Measurements from ENCODE around the gene ZNF304. TPM values are rescaled to one million over a fixed set of nuclear protein-coding genes. Genes with fewer than 3 reads are reported as not detected.

Gene ZNF304
- polyA plus RNA-seq, 3 donors = 0.96 to 2.9 (median 1.0) TPM

GRCh38 chr19:57314146-57314545 lies 36.9 kb upstream of the ZNF304 start:
- Histone ChIP-seq H3K9ac (ENCODE audit: insufficient read depth, low read length, poor library complexity, severe bottlenecking) (no peak overlapping the region), H3K79me2 (ENCODE audit: insufficient read depth, low read length) (no peaks in the 10 kb centered on the region), H3K4me3 (replicated peaks in 1 of 3; ENCODE audit: low read depth in 2 of 3, low read length in 3 of 3) (no peak overlapping the region), H3K27ac (ENCODE audit: low read depth in 1 of 2, low read length in 2 of 2) (no peak overlapping the region), H3K4me1 (ENCODE audit: control insufficient read depth in 1 of 2, insufficient read depth in 2 of 2, low read length in 2 of 2) (no peaks in the 10 kb centered on the region), H2AFZ (ENCODE audit: insufficient read depth, low read depth, low read length, poor library complexity, severe bottlenecking) (no peak overlapping the region), H3K9me3 (replicated peaks in 1 of 2; ENCODE audit: control insufficient read depth in 1 of 2, insufficient read depth in 1 of 2, low read length in 2 of 2) (peaks cover 7 to 9% of the 10 kb centered on the region in 2 donors), H3K27me3 (ENCODE audit: control insufficient read depth in 2 of 2, insufficient read depth in 2 of 2, low read length in 2 of 2) (peaks cover 27 to 40% of the 10 kb centered on the region in 2 donors), H3K36me3 (replicated peaks in 1 of 2; ENCODE audit: control insufficient read depth in 1 of 2, insufficient read depth in 2 of 2, low read length in 2 of 2) (no peaks in the 10 kb centered on the region), H4K20me1 (ENCODE audit: insufficient read depth, low read length) (no peaks in the 10 kb centered on the region), H3K4me2 (replicated peaks; ENCODE audit: extremely low read depth, low read length, poor library complexity, severe bottlenecking) (no peak overlapping the region)
- Mint-ChIP-seq H3K36me3 (no peaks in the 10 kb centered on the region), H3K27ac (no peak overlapping the region), H3K9me3 (peaks cover 14 to 36% (median 25%) of the 10 kb centered on the region in 7 donors), H3K27me3 (ENCODE audit: low read depth in 3 of 3) (peaks cover 29 to 57% (median 45%) of the 10 kb centered on the region in 3 donors), H3K4me1 (no peaks in the 10 kb centered on the region), H3K4me3 (peak overlapping the region in 1 of 2 donors; percentile 72)
- TF ChIP-seq CTCF (IDR thresholded peaks at IDR 0.05) = no peak
- intact Hi-C loops (cut with micrococcal nuclease) = no loop called here
- no peak for DNase-seq
- 67% methylated on average over 1 of the region's 4 CpGs for WGBS (ENCODE audit: insufficient coverage)

GRCh38 chr19:57317503-57317902 lies 33.6 kb upstream of the ZNF304 start:
- Histone ChIP-seq H2AFZ (ENCODE audit: insufficient read depth, low read depth, low read length, poor library complexity, severe bottlenecking) (peak overlapping the region; percentile 35), H3K27me3 (ENCODE audit: control insufficient read depth in 2 of 2, insufficient read depth in 2 of 2, low read length in 2 of 2) (peaks cover 27 to 40% of the 10 kb centered on the region in 2 donors), H3K36me3 (replicated peaks in 1 of 2; ENCODE audit: control insufficient read depth in 1 of 2, insufficient read depth in 2 of 2, low read length in 2 of 2) (no peaks in the 10 kb centered on the region), H3K9me3 (replicated peaks in 1 of 2; ENCODE audit: control insufficient read depth in 1 of 2, insufficient read depth in 1 of 2, low read length in 2 of 2) (peaks cover 7 to 9% of the 10 kb centered on the region in 2 donors), H3K79me2 (ENCODE audit: insufficient read depth, low read length) (peaks cover 21% of the 10 kb centered on the region), H3K4me2 (replicated peaks; ENCODE audit: extremely low read depth, low read length, poor library complexity, severe bottlenecking) (no peak overlapping the region), H3K27ac (ENCODE audit: low read depth in 1 of 2, low read length in 2 of 2) (no peak overlapping the region), H4K20me1 (ENCODE audit: insufficient read depth, low read length) (no peaks in the 10 kb centered on the region), H3K9ac (ENCODE audit: insufficient read depth, low read length, poor library complexity, severe bottlenecking) (no peak overlapping the region), H3K4me3 (replicated peaks in 1 of 3; ENCODE audit: low read depth in 2 of 3, low read length in 3 of 3) (no peak overlapping the region), H3K4me1 (ENCODE audit: control insufficient read depth in 1 of 2, insufficient read depth in 2 of 2, low read length in 2 of 2) (peaks cover 15 to 16% of the 10 kb centered on the region in 2 donors)
- peaks cover 29 to 55% (median 43%) of the 10 kb centered on the region in 3 donors for H3K27me3 Mint-ChIP-seq (ENCODE audit: low read depth in 3 of 3)
- no peak overlapping the region for H3K4me3 Mint-ChIP-seq
- DNase-seq = no peak
- no peak for TF ChIP-seq CTCF (IDR thresholded peaks at IDR 0.05)
- H3K36me3 Mint-ChIP-seq = no peaks in the 10 kb centered on the region
- peaks cover 22% of the 10 kb centered on the region for H3K4me1 Mint-ChIP-seq
- H3K27ac Mint-ChIP-seq = no peak overlapping the region
- peaks cover 16 to 42% (median 26%) of the 10 kb centered on the region in 7 donors for H3K9me3 Mint-ChIP-seq
- WGBS (ENCODE audit: insufficient coverage) = 21% methylated on average over 25 of the region's 29 CpGs
- intact Hi-C loops (cut with micrococcal nuclease) = loop anchor here in 1 of 2 donors (5.0 kb wide), 1 partner anchor 35 kb away; the partner anchor contains the start of gene ZNF460
